Measurements from ENCODE around the gene TPM2. TPM values are rescaled to one million over a fixed set of nuclear protein-coding genes. Genes with fewer than 3 reads are reported as not detected.

Gene TPM2
- total RNA-seq, 1 donor from 2014 or later, result 7.3 TPM

- DNase-seq (ENCODE audit: low read depth in 2 of 2), result no peak
Measured at GRCh38 chr9:35635730-35636129, 54.0 kb downstream of the TPM2 start.

Other genes with a start within 250 kb of the TPM2 start
- gene RUSC2, start 199.8 kb downstream of the TPM2 start, total RNA-seq, result 7.8 and 10.9 TPM in 2 replicates
- gene TESK1, start 84.7 kb downstream of the TPM2 start, total RNA-seq, result 2.8 and 6.3 TPM in 2 replicates
- gene CD72, start 71.5 kb downstream of the TPM2 start, total RNA-seq, result under 0.01 TPM in 1 of 2 replicates, not detected in the other
- not detected in 2 replicates for gene SIT1, start 39.0 kb downstream of the TPM2 start, total RNA-seq
- gene RMRP, start 31.9 kb downstream of the TPM2 start, total RNA-seq, result 215,777 and 328,792 TPM in 2 replicates
- 10.9 and 16.9 TPM in 2 replicates for gene CCDC107, start 31.6 kb downstream of the TPM2 start, total RNA-seq
- under 0.01 and 0.44 TPM in 2 replicates for gene ARHGEF39, start 24.7 kb downstream of the TPM2 start, total RNA-seq
- gene CA9, start 16.0 kb downstream of the TPM2 start, total RNA-seq, result 0.22 TPM in 1 of 2 replicates, not detected in the other
- 165 and 180 TPM in 2 replicates for gene TLN1, start 42.3 kb upstream of the TPM2 start, total RNA-seq
- 34.4 and 36.7 TPM in 2 replicates for gene CREB3, start 42.7 kb upstream of the TPM2 start, total RNA-seq
- 42.5 and 54.0 TPM in 2 replicates for gene GBA2, start 59.3 kb upstream of the TPM2 start, total RNA-seq
- gene RGP1, start 59.4 kb upstream of the TPM2 start, total RNA-seq, result 8.1 and 10.1 TPM in 2 replicates
- gene MSMP, start 64.4 kb upstream of the TPM2 start, total RNA-seq, result 60.9 and 61.5 TPM in 2 replicates
- 0.20 and 2.0 TPM in 2 replicates for gene NPR2, start 101.7 kb upstream of the TPM2 start, total RNA-seq
- gene SPAG8, start 122.3 kb upstream of the TPM2 start, total RNA-seq, result not detected in 2 replicates
- gene HINT2, start 125.1 kb upstream of the TPM2 start, total RNA-seq, result 2.6 and 10.7 TPM in 2 replicates
- gene FAM221B, start 138.8 kb upstream of the TPM2 start, total RNA-seq, result not detected in 2 replicates
- under 0.01 and 0.22 TPM in 2 replicates for gene TMEM8B, start 139.3 kb upstream of the TPM2 start, total RNA-seq
- not detected in 2 replicates for gene OR13J1, start 180.5 kb upstream of the TPM2 start, total RNA-seq
- 1.8 and 4.1 TPM in 2 replicates for gene HRCT1, start 216.3 kb upstream of the TPM2 start, total RNA-seq
- gene SPAAR, start 219.6 kb upstream of the TPM2 start, total RNA-seq, result 1.8 and 3.5 TPM in 2 replicates